GM12878 (cell line): Measurements from ENCODE around the gene SRC. TPM values are rescaled to one million over a fixed set of nuclear protein-coding genes. Genes with fewer than 3 reads are reported as not detected.

Experiments
- ATAC-seq: fragments of 200-7000 bp; cut with Tn5 transposase; 3 replicates; pipeline ENCODE4 v1.9.1; 2020; ENCODE audit warnings: mild to moderate bottlenecking, moderate library complexity
- BruUV-seq: library from RNA; stranded (reverse); fragments of 400-500 nt; replicated peaks from 2 replicates; lab custom pipeline; 2021; lab: Mats Ljungman, UMichigan
- CTCF ChIA-PET: fragments of 300-600 bp; sonication (Branson Sonifier 250); formaldehyde crosslinking; extraction: SDS; loops from one replicate; lab custom pipeline; 2021; ENCODE audit warnings: inconsistent platforms; lab: Yijun Ruan, JAX
- POLR2A ChIA-PET: fragments of 350-600 bp; formaldehyde crosslinking; extraction: SDS; loops from one replicate; lab custom pipeline; 2021; ENCODE audit warnings: inconsistent platforms; lab: Charles Lee
- RAD21 ChIA-PET: fragments of 300-600 bp; sonication (Branson Sonifier 250); formaldehyde crosslinking; loops from one replicate; lab custom pipeline; 2023; ENCODE audit warnings: antibody characterized with exemption; ENCODE audit not compliant: unreplicated experiment; lab: Charles Lee
- SMC1A ChIA-PET: fragments of 300-600 bp; sonication (Branson Sonifier 250); formaldehyde crosslinking; loops from one replicate; lab custom pipeline; 2023; ENCODE audit not compliant: unreplicated experiment, uncharacterized antibody; lab: Charles Lee
- DNase-seq: peaks from one replicate; pipeline ENCODE4 v3.0.0-alpha.2; 2011; ENCODE audit warnings: low read depth, low spot score
- FAIRE-seq: peaks from 3 replicates; lab custom pipeline; 2011; peaks lifted over from hg19 to GRCh38; lab: Jason Lieb, UNC
- H2AFZ ChIP-seq: 2 replicates; pipeline ENCODE4 v1.6.0; 2011; ENCODE audit warnings: low read depth, low read length, control low read depth; ENCODE audit not compliant: control insufficient read depth
- H3K27ac ChIP-seq: 2 replicates; pipeline ENCODE4 v1.5.1; 2011; ENCODE audit warnings: control low read depth; ENCODE audit not compliant: control insufficient read depth, insufficient read depth
- H3K27me3 ChIP-seq, 2 experiments: replicated peaks in 1 of 2; 2 replicates each; pipeline versions ENCODE4 v1.6.0 to v1.6.1; 2011; ENCODE audit warnings: low read length in 1 of 2; ENCODE audit not compliant: control insufficient read depth in 2 of 2, insufficient read depth in 2 of 2
- H3K36me3 ChIP-seq, 2 experiments: 2 replicates each; pipeline ENCODE4 v1.5.1; 2011; ENCODE audit warnings: low read length in 1 of 2; ENCODE audit not compliant: control insufficient read depth in 2 of 2, insufficient read depth in 2 of 2
- H3K4me1 ChIP-seq: 2 replicates; pipeline ENCODE4 v1.6.1; 2011; ENCODE audit warnings: mild to moderate bottlenecking, low read length, moderate library complexity, mixed read lengths; ENCODE audit not compliant: control insufficient read depth, insufficient read depth
- H3K4me2 ChIP-seq: 2 replicates; pipeline ENCODE4 v1.6.0; 2011; ENCODE audit warnings: control low read depth; ENCODE audit not compliant: control insufficient read depth, insufficient read depth
- H3K4me3 ChIP-seq: fragments of 200-600 bp; sonication (generic); 2 replicates; pipeline ENCODE4 v1.5.1; 2016
- H3K79me2 ChIP-seq: 2 replicates; pipeline ENCODE4 v1.6.0; 2011; ENCODE audit warnings: low read length; ENCODE audit not compliant: control insufficient read depth, insufficient read depth
- H3K9ac ChIP-seq: 2 replicates; pipeline ENCODE4 v1.8.0; 2011; ENCODE audit warnings: low read length, control low read depth, mixed read lengths; ENCODE audit not compliant: control insufficient read depth, insufficient read depth
- H3K9me3 ChIP-seq: replicated peaks from 3 replicates; pipeline ENCODE4 v1.5.1; 2011; ENCODE audit warnings: mild to moderate bottlenecking, low read length; ENCODE audit not compliant: control insufficient read depth, insufficient read depth
- H4K20me1 ChIP-seq: 2 replicates; pipeline ENCODE4 v1.6.0; 2011; ENCODE audit not compliant: control insufficient read depth, insufficient read depth
- E2F8 ChIP-seq: fragments of 450-650 bp; IDR thresholded peaks from 2 replicates; pipeline ENCODE4 v1.6.1; 2018; ENCODE audit warnings: mild to moderate bottlenecking, low read depth, moderate library complexity; ENCODE audit not compliant: partially characterized antibody
- ETV6 ChIP-seq, 2 experiments: fragments of 450-650 bp in 1 of 2; IDR thresholded peaks in 1 of 2; conservative IDR thresholded peaks in 1 of 2; 2 replicates each; pipeline ENCODE4 v1.6.1; 2014; ENCODE audit warnings: antibody characterized with exemption in 1 of 2, borderline replicate concordance in 1 of 2, low read depth in 1 of 2, mild to moderate bottlenecking in 1 of 2, moderate library complexity in 1 of 2
- POLR2AphosphoS2 ChIP-seq: IDR thresholded peaks from 2 replicates; pipeline ENCODE4 v1.6.1; 2011; ENCODE audit warnings: low read depth, mild to moderate bottlenecking, low read length, improper control_type of control experiment, moderate library complexity
- RBBP5 ChIP-seq: fragments of 200-600 bp; sonication (generic); conservative IDR thresholded peaks from 2 replicates; pipeline ENCODE4 v1.6.1; 2016
- RUNX3 ChIP-seq: IDR thresholded peaks from 2 replicates; pipeline ENCODE4 v1.6.1; 2012; ENCODE audit warnings: low read length, inconsistent platforms
- SMC3 ChIP-seq: IDR thresholded peaks from 2 replicates; pipeline ENCODE4 v1.6.1; 2011; ENCODE audit warnings: low read length, improper control_type of control experiment, borderline replicate concordance
- SP1 ChIP-seq: IDR thresholded peaks from one replicate; pipeline ENCODE4 v1.6.1; 2011; ENCODE audit warnings: low read depth, low read length
- ZSCAN29 ChIP-seq: fragments of 450-650 bp; IDR thresholded peaks from 2 replicates; pipeline ENCODE4 v1.6.1; 2017; ENCODE audit warnings: mild to moderate bottlenecking, moderate library complexity
- WGBS: methylation state at CpG from one replicate; pipeline ENCODE4 v1.1.6; 2016; ENCODE audit warnings: low lambda C conversion rate; ENCODE audit not compliant: insufficient replicate concordance, insufficient coverage; ENCODE audit errors: missing lambda C conversion rate; 5-methylcytosine and 5-hydroxymethylcytosine counted together
- in situ Hi-C: fragments of 300-500 bp; cut with MboI; formaldehyde crosslinking; loops from 9 replicates; pipeline ENCODE4 v1.14.3; 2018; ENCODE audit warnings: mixed read lengths
- intact Hi-C: fragments of 100-400 bp; cut with micrococcal nuclease; formaldehyde crosslinking; loops from one replicate; pipeline ENCODE4 v1.14.2; 2022; ENCODE audit not compliant: unreplicated experiment
- polyA plus RNA-seq, 11 experiments: library from polyadenylated mRNA; depleted of rRNA in 4 of 11; unstranded in 6 of 11; stranded (reverse) in 5 of 11; fragments of >200 nt; fragmentation: Nextera tagmentation in 4 of 11; fragmentation: Illumina TruSeq in 1 of 11; extraction: Ambion mirVana in 4 of 11; extraction: Trizol in 1 of 11; gene quantifications; 1 replicate in 1 of 11; 2 replicates in 10 of 11; pipeline versions ENCODE4 v1.2.1 to v1.2.3, GENCODE V29; 2011 to 2016; ENCODE audit warnings: inconsistent platforms in 2 of 11, missing spikeins in 2 of 11, low read depth in 1 of 11
- total RNA-seq, 4 experiments: library from RNA; depleted of rRNA in 3 of 4; stranded (reverse); fragments of >200 nt in 3 of 4; fragmentation: Illumina TruSeq in 1 of 4; extraction: Trizol in 1 of 4; gene quantifications; 2 replicates each; pipeline versions ENCODE4 v1.2.1 to v1.2.3, GENCODE V29; 2013 to 2021

Gene SRC
- total and polyA plus RNA-seq, 10 of the 15 experiments (the other 5 are each of a cell fraction or from before 2014, with no cell fraction given): 0.60 to 71.3 (median 27.2) TPM

GRCh38 chr20:37364013-37364926 lies 18.3 kb downstream of the SRC start:
- POLR2A ChIA-PET: interaction anchor here (0.6 to 2.6 kb wide), 3 partner anchors 13 to 29 kb away, joined by 4 to 8 read pairs (median 5); no protein-coding TSS in a partner anchor
- CTCF ChIA-PET: interaction anchor here (0.6 to 2.5 kb wide), 3 partner anchors 67 to 94 kb away, joined by 3 to 12 read pairs (median 3); no protein-coding TSS in a partner anchor
- TF ChIP-seq E2F8 (no peak), RUNX3 (no peak), SP1 (no peak), SMC3 (no peak), POLR2AphosphoS2 (no peak), RBBP5 (no peak), ZSCAN29 (no peak), ETV6 (conservative IDR thresholded peaks at IDR 0.05 in 1 of 2, IDR thresholded peaks at IDR 0.05 in 1 of 2; ENCODE audit: borderline replicate concordance in 1 of 2, low read depth in 1 of 2) (no peak)
- Histone ChIP-seq H3K4me2 (no peak overlapping the region; the same call in 1 of the 2 replicates), H3K79me2 (peaks cover 59% of the 10 kb centered on the region), H3K36me3 (peaks cover 19 to 30% of the 10 kb centered on the region in 2 experiments), H3K4me3 (no peak overlapping the region), H3K9me3 (peaks cover 3% of the 10 kb centered on the region; the same call in 1 of the 3 replicates), H3K9ac (no peak overlapping the region; the same call in 1 of the 2 replicates), H4K20me1 (no peaks in the 10 kb centered on the region), H2AFZ (no peak overlapping the region), H3K27me3 (no peaks in the 10 kb centered on the region), H3K4me1 (peaks cover 66% of the 10 kb centered on the region), H3K27ac (peak overlapping the region; percentile 87)
- FAIRE-seq (no peak), DNase-seq (no peak), ATAC-seq (no peak)
- BruUV-seq: no TSS peak
- 96% methylated on average over 20 of the region's 21 CpGs for WGBS
- intact Hi-C loops (no loop called here), in situ Hi-C loops (loop anchor here (5.0 kb wide), 1 partner anchor 52 kb away; no protein-coding TSS in a partner anchor)
- RAD21 ChIA-PET: interaction anchor here (0.8 to 1.4 kb wide), 5 partner anchors 15 to 95 kb away, joined by 3 to 5 read pairs (median 3); no protein-coding TSS in a partner anchor
- SMC1A ChIA-PET: interaction anchor here (0.7 to 2.3 kb wide), 10 partner anchors 8 to 94 kb away, joined by 3 to 12 read pairs (median 4); no protein-coding TSS in a partner anchor
